Measurements from ENCODE around the gene TSSC4.

TSSC4 gene

GRCh38 chr11:2369320-2369719 lies 31.2 kb upstream of the TSSC4 start:
- no peak overlapping the region for H2AFZ ChIP-seq (ENCODE audit: low read length, unreplicated experiment)
- H3K27ac ChIP-seq (ENCODE audit: low read depth, low read length), result no peak overlapping the region
- no peaks in the 10 kb centered on the region for H3K4me1 ChIP-seq (ENCODE audit: control insufficient read depth, insufficient read depth, low read length, unreplicated experiment)
- no peak overlapping the region for H3K4me3 ChIP-seq (ENCODE audit: low read depth, low read length)
- H3K27me3 ChIP-seq (ENCODE audit: insufficient read depth, low read length), result no peaks in the 10 kb centered on the region
- no peaks in the 10 kb centered on the region for H3K36me3 ChIP-seq (ENCODE audit: insufficient read depth, low read length)
- no peaks in the 10 kb centered on the region for H3K79me2 ChIP-seq (ENCODE audit: control insufficient read depth, insufficient read depth, low read length, unreplicated experiment)

- no peak overlapping the region for H3K27ac ChIP-seq (ENCODE audit: low read depth, low read length)
- H3K36me3 ChIP-seq (ENCODE audit: insufficient read depth, low read length), result no peaks in the 10 kb centered on the region
- H3K4me3 ChIP-seq (ENCODE audit: low read depth, low read length), result no peak overlapping the region
- H3K4me1 ChIP-seq (ENCODE audit: control insufficient read depth, insufficient read depth, low read length, unreplicated experiment), result no peaks in the 10 kb centered on the region
- H3K79me2 ChIP-seq (ENCODE audit: control insufficient read depth, insufficient read depth, low read length, unreplicated experiment), result no peaks in the 10 kb centered on the region
- H3K27me3 ChIP-seq (ENCODE audit: insufficient read depth, low read length), result no peaks in the 10 kb centered on the region
- H2AFZ ChIP-seq (ENCODE audit: low read length, unreplicated experiment), result no peak overlapping the region
These were observed 30.7 kb upstream of the TSSC4 start for GRCh38 chr11:2369896-2370295.

DNA sequence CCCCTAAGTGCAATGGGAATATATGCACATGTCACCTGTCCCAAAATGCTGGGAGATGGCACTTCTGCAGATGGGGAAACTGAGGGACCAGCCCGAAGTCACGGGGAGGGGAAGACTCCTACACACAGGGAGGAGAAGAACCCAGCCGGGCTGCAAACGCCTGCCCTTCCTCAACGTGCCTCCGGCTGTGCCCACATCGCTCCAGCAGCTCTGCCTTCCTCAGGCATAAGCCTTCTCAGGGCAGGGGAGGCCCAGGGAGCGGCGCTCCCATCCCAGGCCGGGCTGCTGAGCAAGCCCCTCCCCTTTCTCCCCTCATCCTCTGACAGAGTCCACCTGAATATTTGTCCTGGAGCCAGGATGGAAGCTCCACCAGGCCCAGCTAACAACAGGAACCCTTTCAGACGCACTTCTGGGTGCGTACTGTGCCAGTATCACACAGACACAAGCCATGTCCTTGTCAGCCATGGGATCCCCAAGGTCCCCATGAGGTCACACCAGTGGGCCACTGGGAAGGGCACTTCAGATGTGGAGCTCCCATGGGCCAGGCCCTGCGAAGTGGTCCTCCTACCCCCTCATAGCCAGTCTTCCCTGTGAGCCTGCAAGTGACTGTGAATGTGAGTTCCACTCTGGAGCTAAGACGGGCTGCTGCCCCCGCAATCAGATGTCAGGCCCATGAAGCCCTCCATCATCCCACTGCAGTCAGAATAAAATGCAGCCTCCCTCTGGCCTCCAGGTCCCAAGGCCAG lies 25.9 kb upstream of the TSSC4 start:
- Histone ChIP-seq H3K27ac (ENCODE audit: low read depth, low read length) (no peak overlapping the region), H3K36me3 (ENCODE audit: insufficient read depth, low read length) (no peaks in the 10 kb centered on the region), H3K4me1 (ENCODE audit: control insufficient read depth, insufficient read depth, low read length, unreplicated experiment) (peaks cover 3% of the 10 kb centered on the region), H2AFZ (ENCODE audit: low read length, unreplicated experiment) (no peak overlapping the region), H3K79me2 (ENCODE audit: control insufficient read depth, insufficient read depth, low read length, unreplicated experiment) (peaks cover 22% of the 10 kb centered on the region), H3K4me3 (ENCODE audit: low read depth, low read length) (no peak overlapping the region), H3K27me3 (ENCODE audit: insufficient read depth, low read length) (no peaks in the 10 kb centered on the region)

DNA sequence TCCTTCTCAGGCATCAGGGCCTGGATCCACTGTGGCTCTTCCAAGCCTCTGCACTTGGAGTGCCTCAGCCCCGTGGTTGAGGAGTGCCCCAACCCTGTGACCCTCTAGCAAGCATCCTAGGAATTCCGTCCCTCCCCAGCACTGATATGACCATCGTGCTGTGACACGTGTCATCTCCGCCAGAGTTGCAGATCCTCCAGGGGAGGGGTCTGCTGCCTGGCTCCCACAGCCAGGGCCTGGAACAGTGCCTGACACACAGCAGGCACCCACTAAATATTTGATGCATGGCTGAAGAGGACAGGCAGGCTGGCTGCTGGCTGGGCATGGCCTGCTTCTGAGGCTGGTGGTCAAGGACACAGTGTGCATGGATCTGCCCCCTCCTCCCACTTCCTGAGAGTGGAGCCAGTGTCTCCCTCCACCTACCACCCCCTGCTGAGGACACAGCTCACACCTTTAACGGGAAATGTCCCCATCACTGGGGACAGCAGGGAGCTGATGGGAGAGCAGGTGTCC lies 25.2 kb upstream of the TSSC4 start:
- Histone ChIP-seq H3K27ac (ENCODE audit: low read depth, low read length) (no peak overlapping the region), H3K79me2 (ENCODE audit: control insufficient read depth, insufficient read depth, low read length, unreplicated experiment) (peaks cover 30% of the 10 kb centered on the region), H3K4me3 (ENCODE audit: low read depth, low read length) (no peak overlapping the region), H2AFZ (ENCODE audit: low read length, unreplicated experiment) (no peak overlapping the region), H3K36me3 (ENCODE audit: insufficient read depth, low read length) (no peaks in the 10 kb centered on the region), H3K4me1 (ENCODE audit: control insufficient read depth, insufficient read depth, low read length, unreplicated experiment) (peaks cover 11% of the 10 kb centered on the region), H3K27me3 (ENCODE audit: insufficient read depth, low read length) (no peaks in the 10 kb centered on the region)

GRCh38 chr11:2375964-2376551 lies 24.5 kb upstream of the TSSC4 start:
- H3K27me3 ChIP-seq (ENCODE audit: insufficient read depth, low read length), result no peaks in the 10 kb centered on the region
- H3K27ac ChIP-seq (ENCODE audit: low read depth, low read length), result no peak overlapping the region
- peaks cover 17% of the 10 kb centered on the region for H3K4me1 ChIP-seq (ENCODE audit: control insufficient read depth, insufficient read depth, low read length, unreplicated experiment)
- H2AFZ ChIP-seq (ENCODE audit: low read length, unreplicated experiment), result no peak overlapping the region
- no peaks in the 10 kb centered on the region for H3K36me3 ChIP-seq (ENCODE audit: insufficient read depth, low read length)
- H3K79me2 ChIP-seq (ENCODE audit: control insufficient read depth, insufficient read depth, low read length, unreplicated experiment), result peaks cover 36% of the 10 kb centered on the region
- H3K4me3 ChIP-seq (ENCODE audit: low read depth, low read length), result no peak overlapping the region

DNA sequence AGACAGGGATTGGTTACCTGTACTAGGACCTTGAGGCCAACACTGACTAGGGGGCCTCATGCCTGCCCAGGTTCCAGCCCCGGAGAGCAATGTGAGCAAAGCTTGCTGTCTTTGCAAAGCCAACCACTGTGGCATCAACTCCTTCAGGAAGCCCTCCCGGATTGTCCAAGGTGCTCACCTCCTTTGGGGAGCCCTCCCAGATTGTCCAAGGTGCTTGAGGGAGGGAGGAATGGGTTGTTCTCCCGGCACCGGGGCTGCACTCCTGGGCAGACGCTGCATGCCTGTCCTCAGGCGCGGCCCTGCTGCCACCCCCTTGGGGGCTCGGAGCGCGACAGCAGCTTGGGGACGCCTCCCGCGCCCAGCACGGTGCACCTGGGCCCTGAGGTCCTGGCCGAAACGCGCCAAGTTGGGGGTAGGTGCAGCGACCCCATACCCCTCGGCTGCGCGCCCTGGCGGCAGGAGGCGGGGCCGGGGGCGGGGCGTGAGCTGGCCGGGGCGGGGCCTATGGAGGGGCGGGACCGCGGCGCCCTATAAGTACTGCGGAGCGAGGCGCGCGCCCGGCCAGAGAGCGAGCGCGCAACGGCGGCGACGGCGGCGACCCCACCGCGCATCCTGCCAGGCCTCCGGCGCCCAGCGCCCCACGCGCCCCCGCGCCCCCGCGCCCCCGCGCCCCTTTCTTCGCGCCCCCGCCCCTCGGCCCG lies 23.6 kb upstream of the TSSC4 start, which contains the start of gene CD81:
TSS of gene CD81 (plus strand) at position 560 of the 701 bp plus-strand sequence. CDS start 240 bp downstream, outside the sequence.
- Histone ChIP-seq H3K36me3 (ENCODE audit: insufficient read depth, low read length) (no peaks in the 10 kb centered on the region), H2AFZ (ENCODE audit: low read length, unreplicated experiment) (peak within 1 kb of the TSS; percentile 43), H3K27ac (ENCODE audit: low read depth, low read length) (peak within 1 kb of the TSS; percentile 64), H3K79me2 (ENCODE audit: control insufficient read depth, insufficient read depth, low read length, unreplicated experiment) (peaks cover 45% of the 10 kb centered on the region), H3K4me1 (ENCODE audit: control insufficient read depth, insufficient read depth, low read length, unreplicated experiment) (peaks cover 21% of the 10 kb centered on the region), H3K4me3 (ENCODE audit: low read depth, low read length) (peak within 1 kb of the TSS; percentile 100), H3K27me3 (ENCODE audit: insufficient read depth, low read length) (no peaks in the 10 kb centered on the region)

GRCh38 chr11:2377511-2378443 lies 22.8 kb upstream of the TSSC4 start:
- Histone ChIP-seq H3K27ac (ENCODE audit: low read depth, low read length) (peak overlapping the region; percentile 64), H2AFZ (ENCODE audit: low read length, unreplicated experiment) (peak overlapping the region; percentile 43), H3K79me2 (ENCODE audit: control insufficient read depth, insufficient read depth, low read length, unreplicated experiment) (peaks cover 52% of the 10 kb centered on the region), H3K36me3 (ENCODE audit: insufficient read depth, low read length) (no peaks in the 10 kb centered on the region), H3K27me3 (ENCODE audit: insufficient read depth, low read length) (no peaks in the 10 kb centered on the region), H3K4me1 (ENCODE audit: control insufficient read depth, insufficient read depth, low read length, unreplicated experiment) (peaks cover 27% of the 10 kb centered on the region), H3K4me3 (ENCODE audit: low read depth, low read length) (peak overlapping the region; percentile 100)

DNA sequence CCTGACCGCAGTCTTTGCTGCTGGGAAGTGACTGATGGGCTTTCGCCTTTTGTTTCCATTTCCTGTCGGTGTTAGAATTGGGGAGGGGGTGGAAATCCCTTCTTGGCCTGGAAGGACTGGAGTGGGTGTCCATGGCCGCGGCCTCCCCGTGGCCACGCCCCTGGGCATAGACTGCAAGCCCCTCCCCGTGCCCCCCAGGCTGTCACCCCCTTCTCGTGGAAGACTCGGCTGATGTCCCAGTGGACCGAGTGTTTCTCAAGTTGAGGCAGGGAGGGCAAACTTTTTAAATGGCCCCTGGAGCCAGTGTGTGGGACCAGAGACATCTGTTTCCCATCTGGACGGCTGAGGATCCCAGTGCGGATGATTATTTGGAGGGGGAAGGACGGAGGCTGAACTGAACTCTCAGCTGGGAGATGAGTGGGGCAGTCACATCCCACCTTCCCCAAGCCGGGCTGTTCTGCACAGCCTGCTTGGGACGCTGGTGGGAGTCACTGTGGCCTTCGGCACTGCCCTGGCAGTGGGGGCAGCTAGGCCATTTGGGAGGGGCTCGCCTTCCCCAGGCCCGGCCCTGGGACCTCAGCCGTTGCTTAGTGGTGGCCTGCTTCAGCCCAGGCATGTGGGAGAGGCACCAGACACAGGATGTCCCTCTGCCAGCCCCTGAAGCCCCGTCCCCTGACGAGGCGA lies 21.9 kb upstream of the TSSC4 start:
- peak overlapping the region; percentile 64 for H3K27ac ChIP-seq (ENCODE audit: low read depth, low read length)
- H3K27me3 ChIP-seq (ENCODE audit: insufficient read depth, low read length), result no peaks in the 10 kb centered on the region
- H3K36me3 ChIP-seq (ENCODE audit: insufficient read depth, low read length), result no peaks in the 10 kb centered on the region
- peak overlapping the region; percentile 100 for H3K4me3 ChIP-seq (ENCODE audit: low read depth, low read length)
- H3K4me1 ChIP-seq (ENCODE audit: control insufficient read depth, insufficient read depth, low read length, unreplicated experiment), result peaks cover 36% of the 10 kb centered on the region
- H3K79me2 ChIP-seq (ENCODE audit: control insufficient read depth, insufficient read depth, low read length, unreplicated experiment), result peaks cover 61% of the 10 kb centered on the region
- H2AFZ ChIP-seq (ENCODE audit: low read length, unreplicated experiment), result peak overlapping the region; percentile 43

- Histone ChIP-seq H3K27ac (ENCODE audit: low read depth, low read length) (peak overlapping the region; percentile 15; the same call in 1 of the 2 replicates), H3K4me1 (ENCODE audit: control insufficient read depth, insufficient read depth, low read length, unreplicated experiment) (peaks cover 38% of the 10 kb centered on the region), H3K4me3 (ENCODE audit: low read depth, low read length) (peak overlapping the region; percentile 60), H3K27me3 (ENCODE audit: insufficient read depth, low read length) (no peaks in the 10 kb centered on the region), H3K79me2 (ENCODE audit: control insufficient read depth, insufficient read depth, low read length, unreplicated experiment) (peaks cover 68% of the 10 kb centered on the region), H2AFZ (ENCODE audit: low read length, unreplicated experiment) (no peak overlapping the region), H3K36me3 (ENCODE audit: insufficient read depth, low read length) (no peaks in the 10 kb centered on the region)
These were observed 20.9 kb upstream of the TSSC4 start for GRCh38 chr11:2379466-2380174.

All from ACC112 (cell line).